Stimulated activated CD8-positive, alpha-beta memory T cell treated with anti-CD3 and anti-CD28 coated beads, Interleukin-15, amount 100 ng/mL, for 48 hours (primary cell): ENCODE results near the gene PLCL2.
"Not testable (repeated sequence)": the region's sequence is repeated elsewhere in the genome, so short reads cannot be mapped to it uniquely, and the experiment has no call there.

Experiments
- DNase-seq, 2 donors: peaks; one replicate each; pipeline ENCODE4 v3.0.0-alpha.2; 2020; ENCODE audit warnings: low read depth in 2 of 2

Gene PLCL2

DNA sequence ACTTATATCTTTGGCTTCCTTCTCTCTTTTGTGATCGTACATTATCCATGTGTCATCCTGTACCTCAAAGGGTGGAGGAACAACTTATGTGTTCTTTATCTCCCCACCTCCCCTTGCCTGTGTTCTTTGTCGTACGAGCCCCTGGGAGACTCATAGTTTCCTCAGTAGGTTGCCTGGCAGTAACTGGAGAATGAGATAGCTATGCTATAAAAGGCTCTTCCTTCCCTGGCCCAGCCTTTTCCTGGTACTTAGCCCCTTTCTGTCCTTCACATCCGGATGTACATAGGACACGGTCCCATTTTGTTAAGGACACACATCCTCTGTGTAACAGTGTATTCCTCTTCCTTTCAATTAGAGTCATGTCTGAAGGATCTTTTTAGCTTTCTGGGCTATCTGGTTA is 32.1 kb downstream of the PLCL2 start:
- DNase-seq, result no peak

GRCh38 chr3:16917256-16917935 is 32.6 kb downstream of the PLCL2 start:
- no peak for DNase-seq

- DNase-seq, result no peak
Observed at GRCh38 chr3:16917980-16918682, 33.4 kb downstream of the PLCL2 start.

- DNase-seq, result no peak
Observed at GRCh38 chr3:16918683-16919025, 33.9 kb downstream of the PLCL2 start.

- no peak for DNase-seq
Observed at GRCh38 chr3:16923112-16923511, 38.4 kb downstream of the PLCL2 start.

DNA sequence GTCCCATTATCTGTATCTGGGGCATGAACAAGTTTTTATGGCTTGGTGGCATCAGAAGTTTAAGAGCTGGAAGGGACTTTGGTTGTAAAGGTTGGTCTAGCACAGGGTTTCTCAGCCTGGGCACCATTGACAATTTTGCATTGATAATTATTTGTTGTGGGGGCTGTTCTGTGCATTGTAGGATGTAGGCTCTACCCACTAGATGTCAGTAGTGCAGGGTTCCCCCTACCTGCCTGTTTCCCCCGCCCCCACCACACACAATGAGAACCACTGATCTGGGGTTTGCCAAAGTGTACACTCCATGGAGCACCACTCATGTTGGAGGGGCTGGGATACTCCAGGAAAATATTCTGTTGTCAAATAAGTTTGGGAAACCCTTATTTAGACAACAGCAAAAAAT is 42.7 kb downstream of the PLCL2 start:
- no peak for DNase-seq

DNA sequence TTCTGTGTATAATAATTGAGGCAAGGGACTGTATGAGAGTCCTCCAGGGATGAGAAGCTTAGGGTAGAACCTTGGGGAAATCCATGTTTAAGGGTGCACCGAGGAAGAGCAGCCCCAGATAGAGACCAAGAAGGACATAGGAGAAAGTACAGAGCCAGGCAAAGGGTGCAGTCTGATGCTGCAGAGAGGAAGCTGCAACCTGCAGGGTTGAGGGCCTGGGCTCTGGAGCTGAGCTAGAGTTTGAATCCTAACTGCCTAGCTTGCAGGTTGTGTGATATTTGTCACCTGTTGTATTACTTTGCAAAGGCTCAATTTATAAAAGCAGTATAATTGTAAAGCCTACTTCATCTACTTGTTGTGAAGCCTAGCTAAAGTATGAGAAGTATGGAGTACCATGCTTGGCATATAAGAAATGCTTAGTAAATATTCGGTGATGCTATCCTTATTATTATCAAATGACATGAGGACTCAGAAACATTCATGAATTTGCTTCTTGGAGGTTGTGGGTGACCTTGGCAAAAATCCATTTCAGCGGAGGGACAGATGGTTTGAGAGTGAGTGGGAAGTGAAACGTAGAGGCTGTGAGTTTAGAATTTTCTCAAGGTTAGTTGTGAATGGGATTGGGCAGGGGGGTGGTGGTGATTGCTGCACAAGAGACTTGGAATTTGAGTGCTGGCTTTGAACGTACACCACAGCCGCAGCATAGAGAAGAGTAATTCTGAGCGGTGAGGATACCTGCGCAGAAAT is 43.8 kb downstream of the PLCL2 start:
- no peak for DNase-seq

GRCh38 chr3:16929311-16929710 is 44.6 kb downstream of the PLCL2 start:
- DNase-seq, result no peak

DNA sequence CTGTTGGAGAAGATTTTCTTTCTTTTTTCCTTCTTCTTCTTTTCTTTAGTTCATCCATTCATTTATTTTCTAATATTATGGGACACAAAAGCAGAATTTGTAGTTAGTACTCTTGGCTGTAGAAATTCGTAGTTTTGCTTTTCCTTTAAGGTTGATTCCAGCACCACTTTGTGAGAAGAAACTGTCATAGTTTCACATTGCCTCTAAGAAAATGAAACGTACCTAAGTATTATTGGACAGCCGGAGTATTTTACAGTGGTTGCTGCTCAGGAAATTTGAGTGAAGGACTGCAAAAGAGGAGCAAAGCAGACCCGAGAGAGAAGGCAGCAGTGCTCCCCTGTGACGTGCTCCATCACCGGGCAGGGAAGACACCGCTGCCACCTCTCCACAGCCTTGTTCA is 48.1 kb downstream of the PLCL2 start:
- DNase-seq, result no peak

DNA sequence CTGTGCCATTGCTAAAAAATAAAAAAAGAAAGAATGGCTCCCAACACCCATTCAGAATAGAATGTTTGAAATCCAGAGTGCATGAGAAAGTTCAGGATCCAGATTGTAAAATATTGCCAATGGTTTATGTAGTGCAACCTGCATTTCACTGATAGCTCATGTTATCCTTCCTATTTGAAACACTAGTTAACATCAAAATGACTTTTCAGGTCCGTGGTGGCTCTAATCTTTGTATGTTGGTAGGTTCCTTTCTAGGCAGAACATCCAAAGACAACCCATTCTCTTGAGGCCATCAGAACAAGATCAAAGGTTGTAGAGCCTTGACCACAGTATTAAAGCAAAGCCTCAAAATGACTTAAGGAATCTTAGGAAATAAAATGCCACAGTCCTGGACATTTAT is 51.0 kb downstream of the PLCL2 start:
- DNase-seq, result no peak

GRCh38 chr3:16936233-16936632 is 51.5 kb downstream of the PLCL2 start:
- no peak for DNase-seq

DNA sequence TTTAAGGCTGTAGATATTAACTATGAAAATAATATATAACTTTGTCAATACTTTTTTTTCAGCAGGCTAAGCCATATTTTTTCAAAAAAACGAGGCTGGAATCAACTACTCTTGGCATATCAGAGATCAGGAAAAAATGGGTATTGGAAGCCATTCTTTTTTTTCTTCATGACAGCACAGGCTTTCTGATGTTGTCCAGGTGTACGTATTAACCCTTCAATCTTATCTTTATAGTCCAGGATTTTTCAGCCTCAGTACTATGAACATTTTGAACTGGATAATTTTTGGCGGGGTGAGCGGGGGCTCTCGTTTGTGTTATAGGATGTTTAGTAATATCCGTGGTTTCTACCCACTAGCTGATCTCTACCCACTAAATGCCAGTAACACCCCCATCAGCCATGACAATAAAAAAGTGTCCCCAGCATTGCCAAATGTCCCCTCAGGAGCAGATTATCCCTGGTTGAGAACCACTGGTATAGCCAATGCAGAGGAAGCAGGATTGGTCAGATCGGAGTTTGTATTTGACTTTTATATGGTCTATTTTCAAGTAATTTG is 52.0 kb downstream of the PLCL2 start:
- DNase-seq, result no peak

- DNase-seq, result no peak
Observed at GRCh38 chr3:16937326-16937845, 52.6 kb downstream of the PLCL2 start.

DNA sequence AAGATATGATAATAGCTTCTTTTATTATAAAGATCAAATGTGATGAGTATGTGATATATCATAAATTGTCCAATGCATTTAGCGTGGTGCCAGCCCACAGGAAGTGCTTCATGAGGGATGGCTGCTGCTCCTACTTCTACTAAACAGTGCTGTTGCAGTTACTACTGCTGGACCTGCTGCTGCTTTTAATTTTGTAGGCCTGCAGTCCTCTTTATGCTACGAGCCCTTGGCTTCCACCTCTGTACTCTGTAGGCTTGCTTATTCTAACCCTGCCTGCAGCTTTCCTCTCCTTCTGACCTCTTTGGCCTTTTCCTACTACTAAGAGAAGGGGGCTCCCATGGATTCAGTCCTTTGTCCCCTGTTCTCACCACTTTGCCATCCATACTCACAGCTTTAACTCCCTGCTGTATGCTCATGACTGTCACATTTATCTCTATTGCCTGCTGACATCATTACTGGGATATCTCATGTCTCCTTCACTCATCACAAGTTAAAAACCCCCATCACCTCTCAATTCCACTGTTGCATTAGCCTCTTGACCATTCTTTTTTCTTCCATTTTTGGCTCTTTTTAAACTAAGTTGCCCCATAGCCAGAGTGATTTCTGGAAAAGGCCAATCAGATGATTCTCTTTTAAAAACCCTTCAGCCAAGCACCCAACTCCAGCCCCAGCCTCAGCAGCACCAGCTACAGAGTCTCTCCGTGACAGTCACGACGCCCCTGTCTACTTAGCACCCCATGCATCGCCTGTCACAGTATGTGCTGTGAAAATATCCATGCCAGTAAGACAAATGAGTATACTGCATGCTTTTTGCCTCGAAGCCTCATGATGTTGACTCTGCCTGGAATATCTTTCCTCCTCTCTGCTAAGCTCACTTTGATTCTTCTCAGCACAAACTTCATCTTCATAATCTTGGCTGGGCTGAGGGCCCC is 56.3 kb downstream of the PLCL2 start:
- no peak for DNase-seq

DNA sequence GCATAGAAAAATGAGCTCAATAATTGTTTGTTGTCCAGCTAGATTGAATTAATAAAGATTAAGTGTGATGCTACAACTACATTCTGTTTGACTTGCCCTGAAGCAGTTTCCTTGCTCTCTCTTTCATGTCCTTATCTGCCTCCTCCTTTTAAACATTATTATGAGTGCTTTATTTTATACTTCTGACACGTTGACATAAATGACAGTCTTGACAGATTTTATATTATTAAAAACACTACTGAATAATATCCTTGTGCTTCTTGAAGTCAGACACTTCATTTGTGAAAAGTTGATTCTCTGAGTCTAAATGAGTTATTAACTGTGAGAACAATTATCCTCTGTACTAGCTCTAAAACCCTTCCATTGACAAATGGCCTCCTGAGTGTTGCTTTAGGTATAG is 58.2 kb downstream of the PLCL2 start:
- DNase-seq, result no peak

GRCh38 chr3:16943857-16944256 is 59.1 kb downstream of the PLCL2 start:
- no peak for DNase-seq

- no peak for DNase-seq
Observed at GRCh38 chr3:16944356-16944755, 59.6 kb downstream of the PLCL2 start.

DNA sequence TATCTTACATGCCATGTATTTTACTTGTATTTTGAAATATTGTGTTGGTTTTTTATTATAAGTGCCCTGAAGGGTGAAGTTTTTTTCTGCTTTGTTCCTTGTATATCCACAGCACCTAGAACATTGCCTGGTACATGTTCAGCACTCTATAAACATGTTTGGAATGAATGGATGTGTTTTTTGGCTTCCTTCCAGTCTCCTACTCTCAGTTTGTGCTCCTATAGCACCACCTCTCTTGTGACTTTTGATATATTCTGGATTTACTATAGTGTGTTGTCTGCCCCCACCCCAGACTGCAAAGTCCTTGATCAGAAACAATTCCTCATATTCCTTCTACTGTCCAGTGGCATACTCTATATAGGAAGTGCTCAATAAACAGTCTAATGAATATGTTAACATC is 60.6 kb downstream of the PLCL2 start:
- DNase-seq, result no peak

DNA sequence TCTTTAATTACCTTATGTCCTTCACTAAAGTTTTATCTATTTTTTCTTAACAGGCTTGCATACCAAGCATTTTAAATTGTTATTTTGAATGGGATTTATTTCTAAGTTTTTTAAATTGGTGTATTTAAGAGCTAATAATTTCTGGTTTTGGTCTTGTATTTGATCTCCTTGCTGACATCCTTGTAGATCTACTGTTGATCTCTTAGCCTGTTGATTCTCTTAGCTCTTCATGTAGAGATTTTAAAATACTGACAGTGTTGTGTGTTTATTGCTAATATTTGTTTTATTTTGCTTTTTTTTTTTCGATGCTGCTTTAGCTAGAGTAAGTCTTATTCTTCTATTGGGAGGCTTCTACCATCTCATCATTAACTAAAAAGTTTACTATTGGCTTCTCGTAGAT is 65.5 kb downstream of the PLCL2 start:
- no peak for DNase-seq

DNA sequence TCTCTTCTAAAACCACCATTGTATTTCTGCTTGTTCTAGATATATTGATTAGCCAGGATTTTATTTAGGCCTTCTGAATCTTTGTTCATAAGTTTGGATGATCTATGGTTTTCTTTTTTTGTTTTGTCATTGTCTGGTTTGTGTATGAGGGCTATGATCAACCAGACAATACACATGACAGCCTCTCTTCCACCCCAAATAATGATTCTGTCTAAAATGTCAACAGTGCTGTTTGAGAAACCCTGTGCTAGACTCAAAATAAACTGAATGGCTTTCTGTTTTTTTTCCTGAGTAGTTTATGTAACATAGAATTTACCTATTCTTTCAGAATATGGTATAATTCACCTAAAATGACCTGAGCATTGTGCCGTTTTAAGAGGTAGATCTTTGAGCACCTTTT is 66.1 kb downstream of the PLCL2 start:
- DNase-seq, result no peak

GRCh38 chr3:16957852-16958251 is 73.1 kb downstream of the PLCL2 start:
- DNase-seq, result not testable (repeated sequence)
